ENCODE measurements around the gene USP46. TPM values are rescaled to one million over a fixed set of nuclear protein-coding genes. Genes with fewer than 3 reads are reported as not detected.

The USP46 gene
- total RNA-seq, 1 experiment from 2014 or later: 48.1 TPM

DNA sequence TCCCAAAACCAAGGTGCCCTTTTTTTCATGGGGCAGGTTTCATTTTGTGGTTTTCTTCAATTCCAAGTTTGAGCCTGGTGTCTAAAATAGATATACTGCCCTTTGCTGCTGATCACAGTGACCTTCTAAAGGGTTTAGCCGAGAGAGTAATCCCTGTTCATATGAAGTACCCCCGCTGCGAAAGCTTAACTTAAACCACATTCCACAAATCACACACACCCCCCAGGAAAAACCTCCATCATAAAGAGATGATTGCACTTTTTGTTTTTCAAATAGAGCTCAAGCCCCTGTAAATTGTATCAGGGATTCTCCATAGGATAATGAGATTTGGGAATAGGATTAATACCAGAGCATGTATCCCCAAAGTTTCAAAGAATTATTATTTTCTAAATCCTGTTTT, 90.8 kb downstream of the USP46 start (continued):
- TF ChIP-seq GRHL2 (CRISPR knock-in tag; IDR thresholded peaks at IDR 0.05; ENCODE audit: insufficient replicate concordance, severe bottlenecking) (no peak), ZNF263 (CRISPR knock-in tag; IDR thresholded peaks at IDR 0.05; ENCODE audit: low read depth) (no peak), SP1 (CRISPR knock-in tag; conservative IDR thresholded peaks at IDR 0.05) (no peak), GTF2I (CRISPR knock-in tag; conservative IDR thresholded peaks at IDR 0.05) (no peak)

DNA sequence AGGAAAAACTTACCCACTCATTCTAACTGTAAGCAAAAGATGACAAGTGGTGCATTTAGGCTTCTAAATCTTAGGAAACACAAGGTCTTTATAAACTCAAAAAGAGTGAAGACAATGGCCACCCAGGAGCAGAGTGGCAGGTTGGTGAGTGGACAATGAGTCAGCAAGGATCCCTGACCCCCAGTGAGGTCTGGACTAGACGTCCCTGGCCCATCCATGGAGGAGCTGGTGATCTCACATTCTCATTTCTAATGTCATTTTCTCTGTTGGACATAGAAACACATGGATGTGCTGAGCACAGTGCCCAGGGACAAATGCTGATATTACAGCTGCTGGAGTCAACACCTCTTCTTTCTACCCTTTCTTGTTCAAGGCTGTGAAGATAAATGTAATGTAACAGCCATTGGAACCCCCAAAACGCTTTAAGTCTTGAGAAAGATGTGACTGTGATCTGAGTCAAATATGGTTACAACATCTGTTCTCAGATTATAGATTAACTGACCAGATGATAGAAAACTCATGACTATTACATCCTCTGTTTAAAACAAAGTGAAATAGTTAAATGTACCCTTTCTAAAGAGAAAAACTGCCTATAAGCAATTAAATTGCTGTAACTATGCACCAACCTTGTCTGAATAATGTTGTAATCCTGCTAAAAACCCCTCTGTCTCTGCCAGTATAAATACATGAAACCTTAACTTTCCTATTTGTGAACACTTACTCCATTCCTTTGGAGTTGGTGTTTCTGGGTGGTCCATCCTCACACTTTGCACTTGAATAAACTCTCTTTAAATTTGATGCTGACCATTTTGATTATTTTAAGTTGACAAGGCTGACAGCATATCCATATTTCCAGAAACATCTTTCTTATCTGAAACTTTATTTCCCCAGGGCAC, 92.7 kb downstream of the USP46 start:
- H3K9me3 Mint-ChIP-seq: no peaks in the 10 kb centered on the region
- CTCF ChIA-PET: interaction anchor here (3.7 kb wide), 1 partner anchor 21 kb away, joined by 17 read pairs; no protein-coding TSS in a partner anchor
- H3K4me1 Mint-ChIP-seq: peaks cover 40% of the 10 kb centered on the region
- peaks cover 3% of the 10 kb centered on the region; the same call in 1 of the 2 replicates for H3K27me3 Mint-ChIP-seq (ENCODE audit: low read depth)
- POLR2A ChIA-PET: no interaction called here
- ATAC-seq (no peak), DNase-seq (ENCODE audit: low spot score) (no peak)
- H3K27ac Mint-ChIP-seq: no peak overlapping the region
- no peak overlapping the region for H3K4me3 Mint-ChIP-seq
- no peaks in the 10 kb centered on the region for H3K36me3 Mint-ChIP-seq
- TF ChIP-seq GTF2I (CRISPR knock-in tag; conservative IDR thresholded peaks at IDR 0.05) (no peak), ZNF219 (CRISPR knock-in tag; IDR thresholded peaks at IDR 0.05; ENCODE audit: borderline replicate concordance) (no peak), TEAD4 (CRISPR knock-in tag; IDR thresholded peaks at IDR 0.05) (no peak), GRHL2 (CRISPR knock-in tag; IDR thresholded peaks at IDR 0.05; ENCODE audit: insufficient replicate concordance, severe bottlenecking) (no peak), TEAD1 (CRISPR knock-in tag; IDR thresholded peaks at IDR 0.05) (no peak), ESRRA (CRISPR knock-in tag; IDR thresholded peaks at IDR 0.05; ENCODE audit: borderline replicate concordance) (no peak), FOXP1 (CRISPR knock-in tag; IDR thresholded peaks at IDR 0.05; ENCODE audit: borderline replicate concordance) (no peak), PRRX2 (CRISPR knock-in tag; IDR thresholded peaks at IDR 0.05) (no peak), ZNF423 (CRISPR knock-in tag; IDR thresholded peaks at IDR 0.05) (no peak), IRF2 (CRISPR knock-in tag; IDR thresholded peaks at IDR 0.05; ENCODE audit: borderline replicate concordance, low read depth) (no peak), OVOL2 (CRISPR knock-in tag; IDR thresholded peaks at IDR 0.05; ENCODE audit: borderline replicate concordance) (no peak)
- TF ChIP-seq, protein P1, sequence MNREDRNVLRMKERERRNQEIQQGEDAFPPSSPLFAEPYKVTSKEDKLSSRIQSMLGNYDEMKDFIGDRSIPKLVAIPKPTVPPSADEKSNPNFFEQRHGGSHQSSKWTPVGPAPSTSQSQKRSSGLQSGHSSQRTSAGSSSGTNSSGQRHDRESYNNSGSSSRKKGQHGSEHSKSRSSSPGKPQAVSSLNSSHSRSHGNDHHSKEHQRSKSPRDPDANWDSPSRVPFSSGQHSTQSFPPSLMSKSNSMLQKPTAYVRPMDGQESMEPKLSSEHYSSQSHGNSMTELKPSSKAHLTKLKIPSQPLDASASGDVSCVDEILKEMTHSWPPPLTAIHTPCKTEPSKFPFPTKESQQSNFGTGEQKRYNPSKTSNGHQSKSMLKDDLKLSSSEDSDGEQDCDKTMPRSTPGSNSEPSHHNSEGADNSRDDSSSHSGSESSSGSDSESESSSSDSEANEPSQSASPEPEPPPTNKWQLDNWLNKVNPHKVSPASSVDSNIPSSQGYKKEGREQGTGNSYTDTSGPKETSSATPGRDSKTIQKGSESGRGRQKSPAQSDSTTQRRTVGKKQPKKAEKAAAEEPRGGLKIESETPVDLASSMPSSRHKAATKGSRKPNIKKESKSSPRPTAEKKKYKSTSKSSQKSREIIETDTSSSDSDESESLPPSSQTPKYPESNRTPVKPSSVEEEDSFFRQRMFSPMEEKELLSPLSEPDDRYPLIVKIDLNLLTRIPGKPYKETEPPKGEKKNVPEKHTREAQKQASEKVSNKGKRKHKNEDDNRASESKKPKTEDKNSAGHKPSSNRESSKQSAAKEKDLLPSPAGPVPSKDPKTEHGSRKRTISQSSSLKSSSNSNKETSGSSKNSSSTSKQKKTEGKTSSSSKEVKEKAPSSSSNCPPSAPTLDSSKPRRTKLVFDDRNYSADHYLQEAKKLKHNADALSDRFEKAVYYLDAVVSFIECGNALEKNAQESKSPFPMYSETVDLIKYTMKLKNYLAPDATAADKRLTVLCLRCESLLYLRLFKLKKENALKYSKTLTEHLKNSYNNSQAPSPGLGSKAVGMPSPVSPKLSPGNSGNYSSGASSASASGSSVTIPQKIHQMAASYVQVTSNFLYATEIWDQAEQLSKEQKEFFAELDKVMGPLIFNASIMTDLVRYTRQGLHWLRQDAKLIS (CRISPR knock-in tag; IDR thresholded peaks at IDR 0.05; ENCODE audit: borderline replicate concordance): no peak
- TF ChIP-seq, protein P2, sequence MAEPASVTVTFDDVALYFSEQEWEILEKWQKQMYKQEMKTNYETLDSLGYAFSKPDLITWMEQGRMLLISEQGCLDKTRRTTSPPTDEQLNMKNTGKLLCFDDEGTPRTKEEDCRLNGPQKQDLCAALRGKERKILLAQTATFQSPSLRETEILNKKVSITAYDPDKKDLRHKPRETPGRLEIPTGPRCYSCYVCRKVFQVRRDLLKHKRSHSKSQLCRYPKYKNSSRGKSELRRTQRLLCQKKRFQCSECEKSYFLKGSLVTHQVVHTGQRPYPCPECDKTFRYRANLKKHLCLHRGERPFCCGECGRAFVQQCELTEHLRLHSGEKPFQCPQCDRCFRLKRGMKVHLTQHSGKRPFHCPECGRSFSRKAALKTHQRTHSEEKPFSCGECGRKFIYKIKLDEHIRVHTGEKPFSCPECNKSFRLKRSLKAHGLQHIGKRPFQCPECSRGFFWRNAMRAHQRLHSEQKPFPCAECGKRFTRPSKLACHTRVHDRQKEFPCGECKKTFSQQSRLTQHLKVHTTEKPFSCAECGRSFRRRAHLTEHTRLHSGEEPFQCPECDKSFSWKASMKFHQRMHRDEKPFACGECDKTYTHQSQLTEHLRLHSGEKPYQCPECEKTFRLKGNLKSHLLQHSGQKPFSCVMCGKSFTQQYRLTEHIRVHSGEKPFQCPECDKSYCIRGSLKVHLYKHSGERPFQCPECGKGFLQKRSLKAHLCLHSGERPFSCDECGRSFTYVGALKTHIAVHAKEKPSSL (CRISPR knock-in tag; conservative IDR thresholded peaks at IDR 0.05): no peak
- TF ChIP-seq, protein P3, sequence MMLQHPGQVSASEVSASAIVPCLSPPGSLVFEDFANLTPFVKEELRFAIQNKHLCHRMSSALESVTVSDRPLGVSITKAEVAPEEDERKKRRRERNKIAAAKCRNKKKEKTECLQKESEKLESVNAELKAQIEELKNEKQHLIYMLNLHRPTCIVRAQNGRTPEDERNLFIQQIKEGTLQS (CRISPR knock-in tag; conservative IDR thresholded peaks at IDR 0.05): no peak
- TF ChIP-seq, protein P4, sequence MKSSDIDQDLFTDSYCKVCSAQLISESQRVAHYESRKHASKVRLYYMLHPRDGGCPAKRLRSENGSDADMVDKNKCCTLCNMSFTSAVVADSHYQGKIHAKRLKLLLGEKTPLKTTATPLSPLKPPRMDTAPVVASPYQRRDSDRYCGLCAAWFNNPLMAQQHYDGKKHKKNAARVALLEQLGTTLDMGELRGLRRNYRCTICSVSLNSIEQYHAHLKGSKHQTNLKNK (CRISPR knock-in tag; IDR thresholded peaks at IDR 0.05): no peak
- TF ChIP-seq, protein P5, sequence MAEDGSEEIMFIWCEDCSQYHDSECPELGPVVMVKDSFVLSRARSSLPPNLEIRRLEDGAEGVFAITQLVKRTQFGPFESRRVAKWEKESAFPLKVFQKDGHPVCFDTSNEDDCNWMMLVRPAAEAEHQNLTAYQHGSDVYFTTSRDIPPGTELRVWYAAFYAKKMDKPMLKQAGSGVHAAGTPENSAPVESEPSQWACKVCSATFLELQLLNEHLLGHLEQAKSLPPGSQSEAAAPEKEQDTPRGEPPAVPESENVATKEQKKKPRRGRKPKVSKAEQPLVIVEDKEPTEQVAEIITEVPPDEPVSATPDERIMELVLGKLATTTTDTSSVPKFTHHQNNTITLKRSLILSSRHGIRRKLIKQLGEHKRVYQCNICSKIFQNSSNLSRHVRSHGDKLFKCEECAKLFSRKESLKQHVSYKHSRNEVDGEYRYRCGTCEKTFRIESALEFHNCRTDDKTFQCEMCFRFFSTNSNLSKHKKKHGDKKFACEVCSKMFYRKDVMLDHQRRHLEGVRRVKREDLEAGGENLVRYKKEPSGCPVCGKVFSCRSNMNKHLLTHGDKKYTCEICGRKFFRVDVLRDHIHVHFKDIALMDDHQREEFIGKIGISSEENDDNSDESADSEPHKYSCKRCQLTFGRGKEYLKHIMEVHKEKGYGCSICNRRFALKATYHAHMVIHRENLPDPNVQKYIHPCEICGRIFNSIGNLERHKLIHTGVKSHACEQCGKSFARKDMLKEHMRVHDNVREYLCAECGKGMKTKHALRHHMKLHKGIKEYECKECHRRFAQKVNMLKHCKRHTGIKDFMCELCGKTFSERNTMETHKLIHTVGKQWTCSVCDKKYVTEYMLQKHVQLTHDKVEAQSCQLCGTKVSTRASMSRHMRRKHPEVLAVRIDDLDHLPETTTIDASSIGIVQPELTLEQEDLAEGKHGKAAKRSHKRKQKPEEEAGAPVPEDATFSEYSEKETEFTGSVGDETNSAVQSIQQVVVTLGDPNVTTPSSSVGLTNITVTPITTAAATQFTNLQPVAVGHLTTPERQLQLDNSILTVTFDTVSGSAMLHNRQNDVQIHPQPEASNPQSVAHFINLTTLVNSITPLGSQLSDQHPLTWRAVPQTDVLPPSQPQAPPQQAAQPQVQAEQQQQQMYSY (CRISPR knock-in tag; IDR thresholded peaks at IDR 0.05): no peak
- TF ChIP-seq, protein P6, sequence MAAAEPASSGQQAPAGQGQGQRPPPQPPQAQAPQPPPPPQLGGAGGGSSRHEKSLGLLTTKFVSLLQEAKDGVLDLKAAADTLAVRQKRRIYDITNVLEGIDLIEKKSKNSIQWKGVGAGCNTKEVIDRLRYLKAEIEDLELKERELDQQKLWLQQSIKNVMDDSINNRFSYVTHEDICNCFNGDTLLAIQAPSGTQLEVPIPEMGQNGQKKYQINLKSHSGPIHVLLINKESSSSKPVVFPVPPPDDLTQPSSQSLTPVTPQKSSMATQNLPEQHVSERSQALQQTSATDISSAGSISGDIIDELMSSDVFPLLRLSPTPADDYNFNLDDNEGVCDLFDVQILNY (CRISPR knock-in tag; IDR thresholded peaks at IDR 0.05): no peak
- TF ChIP-seq, protein P7, sequence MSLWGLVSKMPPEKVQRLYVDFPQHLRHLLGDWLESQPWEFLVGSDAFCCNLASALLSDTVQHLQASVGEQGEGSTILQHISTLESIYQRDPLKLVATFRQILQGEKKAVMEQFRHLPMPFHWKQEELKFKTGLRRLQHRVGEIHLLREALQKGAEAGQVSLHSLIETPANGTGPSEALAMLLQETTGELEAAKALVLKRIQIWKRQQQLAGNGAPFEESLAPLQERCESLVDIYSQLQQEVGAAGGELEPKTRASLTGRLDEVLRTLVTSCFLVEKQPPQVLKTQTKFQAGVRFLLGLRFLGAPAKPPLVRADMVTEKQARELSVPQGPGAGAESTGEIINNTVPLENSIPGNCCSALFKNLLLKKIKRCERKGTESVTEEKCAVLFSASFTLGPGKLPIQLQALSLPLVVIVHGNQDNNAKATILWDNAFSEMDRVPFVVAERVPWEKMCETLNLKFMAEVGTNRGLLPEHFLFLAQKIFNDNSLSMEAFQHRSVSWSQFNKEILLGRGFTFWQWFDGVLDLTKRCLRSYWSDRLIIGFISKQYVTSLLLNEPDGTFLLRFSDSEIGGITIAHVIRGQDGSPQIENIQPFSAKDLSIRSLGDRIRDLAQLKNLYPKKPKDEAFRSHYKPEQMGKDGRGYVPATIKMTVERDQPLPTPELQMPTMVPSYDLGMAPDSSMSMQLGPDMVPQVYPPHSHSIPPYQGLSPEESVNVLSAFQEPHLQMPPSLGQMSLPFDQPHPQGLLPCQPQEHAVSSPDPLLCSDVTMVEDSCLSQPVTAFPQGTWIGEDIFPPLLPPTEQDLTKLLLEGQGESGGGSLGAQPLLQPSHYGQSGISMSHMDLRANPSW (CRISPR knock-in tag; conservative IDR thresholded peaks at IDR 0.05; ENCODE audit: low read depth): no peak
